ENCODE data around the gene GALNS. TPM values are rescaled to one million over a fixed set of nuclear protein-coding genes. Genes with fewer than 3 reads are reported as not detected.

GALNS gene
- total and polyA plus RNA-seq, 2 donors (not counting 1 experiment from before 2014, with no cell fraction given): 10.6 to 29.6 TPM

DNA sequence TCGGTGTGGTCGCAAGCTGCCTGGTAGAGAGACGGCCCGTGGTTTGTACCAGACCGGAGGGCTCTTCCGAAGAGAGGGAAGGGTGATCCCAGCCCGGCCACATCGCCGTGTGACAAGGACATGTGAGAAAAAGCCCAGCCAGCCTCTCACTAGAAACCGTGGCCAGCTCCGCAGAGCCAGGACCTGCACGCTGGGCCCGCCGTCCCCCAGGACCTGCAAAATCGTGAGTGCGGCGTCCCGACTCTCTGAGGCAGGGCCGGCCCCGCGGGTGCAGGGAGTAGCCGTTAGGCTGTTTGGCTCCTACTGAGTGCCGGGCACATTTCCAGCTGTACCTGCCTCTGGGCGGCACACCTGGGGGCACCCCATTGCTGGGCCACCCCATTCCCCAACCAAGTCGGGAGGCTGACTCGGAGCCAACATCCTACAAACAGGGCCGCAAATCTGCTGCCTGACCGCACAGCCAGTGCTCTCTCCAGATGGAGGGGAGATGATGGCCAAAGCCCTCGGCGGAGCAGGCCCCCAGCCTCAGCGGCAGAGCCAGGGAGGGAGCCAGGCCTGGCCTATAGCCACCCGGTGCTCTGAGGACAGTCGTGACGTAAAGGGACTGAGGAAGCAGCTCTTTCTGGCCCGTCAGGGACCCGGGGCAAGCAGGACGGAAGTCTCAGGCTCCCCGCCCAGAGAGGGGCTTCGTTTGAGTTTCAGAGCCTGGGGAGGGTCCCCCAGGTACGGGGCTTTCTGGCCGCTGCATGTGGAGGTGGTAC, 43.3 kb upstream of the GALNS start:
- TF ChIP-seq, protein P1, sequence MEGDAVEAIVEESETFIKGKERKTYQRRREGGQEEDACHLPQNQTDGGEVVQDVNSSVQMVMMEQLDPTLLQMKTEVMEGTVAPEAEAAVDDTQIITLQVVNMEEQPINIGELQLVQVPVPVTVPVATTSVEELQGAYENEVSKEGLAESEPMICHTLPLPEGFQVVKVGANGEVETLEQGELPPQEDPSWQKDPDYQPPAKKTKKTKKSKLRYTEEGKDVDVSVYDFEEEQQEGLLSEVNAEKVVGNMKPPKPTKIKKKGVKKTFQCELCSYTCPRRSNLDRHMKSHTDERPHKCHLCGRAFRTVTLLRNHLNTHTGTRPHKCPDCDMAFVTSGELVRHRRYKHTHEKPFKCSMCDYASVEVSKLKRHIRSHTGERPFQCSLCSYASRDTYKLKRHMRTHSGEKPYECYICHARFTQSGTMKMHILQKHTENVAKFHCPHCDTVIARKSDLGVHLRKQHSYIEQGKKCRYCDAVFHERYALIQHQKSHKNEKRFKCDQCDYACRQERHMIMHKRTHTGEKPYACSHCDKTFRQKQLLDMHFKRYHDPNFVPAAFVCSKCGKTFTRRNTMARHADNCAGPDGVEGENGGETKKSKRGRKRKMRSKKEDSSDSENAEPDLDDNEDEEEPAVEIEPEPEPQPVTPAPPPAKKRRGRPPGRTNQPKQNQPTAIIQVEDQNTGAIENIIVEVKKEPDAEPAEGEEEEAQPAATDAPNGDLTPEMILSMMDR (conservative IDR thresholded peaks at IDR 0.05 in 1 of 2, IDR thresholded peaks at IDR 0.05 in 1 of 2; ENCODE audit: low read depth in 1 of 2, low read length in 2 of 2): no peak
- TF ChIP-seq EZH2 (IDR thresholded peaks at IDR 0.05; ENCODE audit: low read length, missing control alignments): no peak
- Histone ChIP-seq H3K27ac (ENCODE audit: insufficient read depth, low read length) (no peak overlapping the region), H3K4me1 (ENCODE audit: control insufficient read depth, extremely low read depth, insufficient read depth, low read length) (no peaks in the 10 kb centered on the region), H3K27me3 (ENCODE audit: control insufficient read depth, insufficient read depth, low read length) (peaks cover 7% of the 10 kb centered on the region), H2AFZ (ENCODE audit: low read length) (no peak overlapping the region), H4K20me1 (ENCODE audit: control insufficient read depth, extremely low read depth, insufficient read depth, low read length) (no peaks in the 10 kb centered on the region), H3K79me2 (ENCODE audit: control insufficient read depth, insufficient read depth, low read length) (no peaks in the 10 kb centered on the region), H3K4me3 (replicated peaks in 1 of 4; ENCODE audit: control extremely low read depth in 1 of 4, insufficient read depth in 1 of 4, low read depth in 3 of 4, low read length in 4 of 4) (no peak overlapping the region), H3K36me3 (ENCODE audit: control insufficient read depth, insufficient read depth, low read length) (no peaks in the 10 kb centered on the region), H3K9me3 (ENCODE audit: control insufficient read depth, insufficient read depth, low read depth, low read length) (no peaks in the 10 kb centered on the region), H3K9ac (ENCODE audit: insufficient read depth, low read length) (no peak overlapping the region), H3K4me2 (ENCODE audit: extremely low read depth, insufficient read depth, low read length) (no peak overlapping the region)
- no peak for DNase-seq (ENCODE audit: low read depth in 2 of 2)

- no peak overlapping the region for H3K4me3 ChIP-seq (replicated peaks in 1 of 4; ENCODE audit: control extremely low read depth in 1 of 4, insufficient read depth in 1 of 4, low read depth in 3 of 4, low read length in 4 of 4)
- H3K27ac ChIP-seq (ENCODE audit: insufficient read depth, low read length): no peak overlapping the region
- TF ChIP-seq, protein P1 (conservative IDR thresholded peaks at IDR 0.05 in 1 of 2, IDR thresholded peaks at IDR 0.05 in 1 of 2; ENCODE audit: low read depth in 1 of 2, low read length in 2 of 2): no peak
- TF ChIP-seq EZH2 (IDR thresholded peaks at IDR 0.05; ENCODE audit: low read length, missing control alignments): no peak
- H3K9me3 ChIP-seq (ENCODE audit: control insufficient read depth, insufficient read depth, low read depth, low read length): no peaks in the 10 kb centered on the region
- H3K79me2 ChIP-seq (ENCODE audit: control insufficient read depth, insufficient read depth, low read length): no peaks in the 10 kb centered on the region
- H4K20me1 ChIP-seq (ENCODE audit: control insufficient read depth, extremely low read depth, insufficient read depth, low read length): no peaks in the 10 kb centered on the region
- H3K4me1 ChIP-seq (ENCODE audit: control insufficient read depth, extremely low read depth, insufficient read depth, low read length): no peaks in the 10 kb centered on the region
- H3K36me3 ChIP-seq (ENCODE audit: control insufficient read depth, insufficient read depth, low read length): no peaks in the 10 kb centered on the region
- H3K9ac ChIP-seq (ENCODE audit: insufficient read depth, low read length): no peak overlapping the region
- H3K4me2 ChIP-seq (ENCODE audit: extremely low read depth, insufficient read depth, low read length): no peak overlapping the region
- H2AFZ ChIP-seq (ENCODE audit: low read length): no peak overlapping the region
- DNase-seq (ENCODE audit: low read depth in 2 of 2): no peak
- H3K27me3 ChIP-seq (ENCODE audit: control insufficient read depth, insufficient read depth, low read length): peaks cover 7% of the 10 kb centered on the region
Observed at GRCh38 chr16:88897696-88898425, 41.1 kb upstream of the GALNS start.

GRCh38 chr16:88896238-88897070, 39.7 kb upstream of the GALNS start:
- Histone ChIP-seq H3K4me3 (replicated peaks in 1 of 4; ENCODE audit: control extremely low read depth in 1 of 4, insufficient read depth in 1 of 4, low read depth in 3 of 4, low read length in 4 of 4) (no peak overlapping the region), H3K4me2 (ENCODE audit: extremely low read depth, insufficient read depth, low read length) (no peak overlapping the region), H3K79me2 (ENCODE audit: control insufficient read depth, insufficient read depth, low read length) (no peaks in the 10 kb centered on the region), H3K9me3 (ENCODE audit: control insufficient read depth, insufficient read depth, low read depth, low read length) (no peaks in the 10 kb centered on the region), H3K4me1 (ENCODE audit: control insufficient read depth, extremely low read depth, insufficient read depth, low read length) (no peaks in the 10 kb centered on the region), H4K20me1 (ENCODE audit: control insufficient read depth, extremely low read depth, insufficient read depth, low read length) (no peaks in the 10 kb centered on the region), H3K36me3 (ENCODE audit: control insufficient read depth, insufficient read depth, low read length) (no peaks in the 10 kb centered on the region), H3K9ac (ENCODE audit: insufficient read depth, low read length) (no peak overlapping the region), H3K27ac (ENCODE audit: insufficient read depth, low read length) (no peak overlapping the region), H3K27me3 (ENCODE audit: control insufficient read depth, insufficient read depth, low read length) (peaks cover 7% of the 10 kb centered on the region), H2AFZ (ENCODE audit: low read length) (no peak overlapping the region)
- DNase-seq (ENCODE audit: low read depth in 2 of 2): no peak
- no peak for TF ChIP-seq EZH2 (IDR thresholded peaks at IDR 0.05; ENCODE audit: low read length, missing control alignments)
